Thymus (tissue), 11 donors: ENCODE data around the gene RIOK2. TPM values are rescaled to one million over a fixed set of nuclear protein-coding genes. Genes with fewer than 3 reads are reported as not detected.
"Not testable (repeated sequence)": the region's sequence is repeated elsewhere in the genome, so short reads cannot be mapped to it uniquely, and the experiment has no call there.

ENCODE experiments used
- DNase-seq, 9 donors: peaks; one replicate each; pipeline ENCODE4 v3.0.0-alpha.2; 2013; ENCODE audit warnings: low spot score in 9 of 9, low read depth in 6 of 9, missing footprints in 1 of 9
- H3K27ac ChIP-seq, 2 donors: one replicate each; pipeline ENCODE4 v1.5.1; 2013; ENCODE audit warnings: control low read depth in 1 of 2, low read depth in 1 of 2, low read length in 1 of 2, mild to moderate bottlenecking in 1 of 2, moderate library complexity in 1 of 2
- H3K27me3 ChIP-seq, 2 donors: one replicate each; pipeline ENCODE4 v1.5.1; 2013; ENCODE audit warnings: low read length in 1 of 2; ENCODE audit not compliant: control insufficient read depth in 2 of 2, insufficient read depth in 1 of 2
- H3K36me3 ChIP-seq, 2 donors: one replicate each; pipeline ENCODE4 v1.5.1; 2013; ENCODE audit warnings: low read length in 1 of 2, mild to moderate bottlenecking in 1 of 2, moderate library complexity in 1 of 2; ENCODE audit not compliant: control insufficient read depth in 2 of 2, insufficient read depth in 2 of 2
- H3K4me1 ChIP-seq, 2 donors: one replicate each; pipeline ENCODE4 v1.5.1; 2013; ENCODE audit warnings: low read length in 2 of 2; ENCODE audit not compliant: control insufficient read depth in 2 of 2, insufficient read depth in 2 of 2
- H3K4me3 ChIP-seq, 2 donors: one replicate each; pipeline ENCODE4 v1.5.1; 2013; ENCODE audit warnings: low read length in 2 of 2, control low read depth in 1 of 2, mild to moderate bottlenecking in 1 of 2
- H3K9me3 ChIP-seq, 2 donors: one replicate each; pipeline ENCODE4 v1.5.1; 2013; ENCODE audit warnings: low read length in 1 of 2, mild to moderate bottlenecking in 1 of 2; ENCODE audit not compliant: control insufficient read depth in 2 of 2, insufficient read depth in 1 of 2
- WGBS: extraction: QIAGEN DNeasy Blood & Tissue Kit; methylation state at CpG from one replicate; pipeline ENCODE4 v1.1.7; 2013; 5-methylcytosine and 5-hydroxymethylcytosine counted together
- polyA plus RNA-seq: library from polyadenylated mRNA; stranded (reverse); fragments of 200-250 nt; gene quantifications from one replicate; pipeline ENCODE4 v1.2.3, GENCODE V29; 2013
- total RNA-seq: library from RNA; stranded (reverse); fragments of 120-200 nt; gene quantifications from one replicate; pipeline ENCODE4 v1.2.4, GENCODE V29; 2013
- donor health status: healthy.

The RIOK2 gene
- total and polyA plus RNA-seq, 2 donors: 15.9 to 39.4 TPM

DNA sequence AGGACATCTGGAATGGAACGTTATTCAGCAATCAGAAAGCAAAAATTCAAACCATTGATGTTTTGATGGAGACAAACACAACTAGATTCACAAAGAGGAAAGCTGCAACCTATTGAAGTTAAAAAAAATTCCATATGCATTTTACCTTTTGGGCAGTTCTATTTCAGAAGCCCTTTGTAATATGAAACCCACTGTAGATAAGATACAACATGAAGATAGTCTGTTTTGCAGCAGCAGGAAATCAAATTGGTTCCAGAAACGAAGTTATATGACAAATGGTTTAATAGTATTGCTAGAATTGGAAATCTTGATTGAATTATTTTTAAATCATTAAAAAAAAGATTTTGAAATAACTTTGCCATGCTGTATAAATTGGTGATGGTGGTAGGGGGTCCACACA, 41.5 kb downstream of the RIOK2 start:
- WGBS: 84% methylated on average over 2 of the region's 2 CpGs
- no peak overlapping the region for H3K4me3 ChIP-seq
- H3K27me3 ChIP-seq: no peaks in the 10 kb centered on the region
- H3K36me3 ChIP-seq: no peaks in the 10 kb centered on the region
- no peaks in the 10 kb centered on the region for H3K9me3 ChIP-seq
- H3K4me1 ChIP-seq: no peaks in the 10 kb centered on the region
- no peak for DNase-seq
- H3K27ac ChIP-seq: no peak overlapping the region

DNA sequence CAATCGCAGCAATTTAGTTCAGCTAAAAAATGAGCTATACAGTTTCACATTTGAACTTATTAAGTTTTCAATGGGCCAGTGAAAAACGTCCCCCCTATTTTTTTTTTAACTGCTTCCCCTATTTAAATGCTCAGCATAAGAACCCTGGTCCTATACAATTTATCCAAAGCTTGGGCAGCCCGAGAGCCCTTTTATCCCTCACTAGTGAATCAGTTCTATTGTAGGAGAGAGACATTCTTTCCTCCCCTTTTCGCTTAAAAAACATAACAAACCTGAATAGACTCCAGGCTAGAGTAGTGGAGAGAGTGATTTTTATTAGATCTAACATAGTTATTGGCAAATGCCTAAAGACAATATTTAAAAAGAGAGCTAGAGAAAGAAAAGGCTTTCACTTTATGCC, 42.0 kb downstream of the RIOK2 start:
- no peak for DNase-seq
- H3K36me3 ChIP-seq: no peaks in the 10 kb centered on the region
- H3K27ac ChIP-seq: no peak overlapping the region
- H3K4me3 ChIP-seq: no peak overlapping the region
- H3K4me1 ChIP-seq: no peaks in the 10 kb centered on the region
- WGBS: 71% methylated on average over 4 of the region's 4 CpGs
- H3K27me3 ChIP-seq: no peaks in the 10 kb centered on the region
- H3K9me3 ChIP-seq: no peaks in the 10 kb centered on the region

DNA sequence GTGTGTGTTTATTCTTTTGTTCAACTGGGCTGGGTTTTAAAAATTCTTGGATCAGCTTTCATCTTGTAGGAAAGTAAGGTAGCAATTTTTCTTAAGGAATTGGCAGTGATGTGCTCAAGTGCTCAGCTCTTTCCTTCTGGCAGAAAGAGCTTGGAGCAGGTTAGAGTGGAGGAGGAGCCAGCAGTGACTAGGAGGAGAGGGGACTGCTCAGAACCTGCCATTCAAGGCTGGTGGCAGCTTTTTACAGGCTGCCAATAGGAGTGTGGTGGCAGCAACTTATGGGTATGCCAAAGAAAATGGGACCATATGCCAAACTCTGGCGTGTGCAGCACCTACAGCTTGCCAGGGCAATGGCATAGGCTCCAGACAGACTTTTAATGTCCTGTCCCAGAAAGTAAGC, 42.8 kb downstream of the RIOK2 start:
- not testable (repeated sequence) for H3K36me3 ChIP-seq, DNase-seq
- 92% methylated on average over 1 of the region's 1 CpG for WGBS

DNA sequence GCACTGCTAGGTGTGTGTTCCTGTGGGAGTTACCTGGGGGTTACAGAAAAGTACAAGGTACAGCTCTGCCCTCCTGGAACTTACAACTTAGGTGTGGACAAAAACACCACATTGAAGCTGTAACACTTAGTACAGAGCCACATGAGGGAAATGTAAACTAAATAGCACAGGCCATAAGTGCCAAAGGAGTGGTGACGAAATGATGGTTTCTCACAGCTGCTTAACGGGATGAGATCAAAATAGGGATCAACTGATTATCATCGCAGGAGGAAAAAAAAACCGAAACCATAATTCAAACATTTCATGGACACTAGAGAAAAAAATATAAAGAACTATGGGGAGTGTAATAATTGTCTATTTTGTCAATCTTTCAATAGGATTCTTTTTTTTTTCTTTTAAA, 46.6 kb downstream of the RIOK2 start:
- H3K4me1 ChIP-seq: peaks cover 0 to 2% of the 10 kb centered on the region in 2 donors
- H3K36me3 ChIP-seq: no peaks in the 10 kb centered on the region
- H3K4me3 ChIP-seq: no peak overlapping the region
- WGBS: 98% methylated on average over 4 of the region's 4 CpGs
- H3K9me3 ChIP-seq: no peaks in the 10 kb centered on the region
- no peak for DNase-seq
- H3K27me3 ChIP-seq: no peaks in the 10 kb centered on the region
- no peak overlapping the region for H3K27ac ChIP-seq

More for the DNA sequence above, 42.8 kb downstream of the RIOK2 start:
- not testable (repeated sequence) for H3K4me1 ChIP-seq, H3K4me3 ChIP-seq, H3K27ac ChIP-seq, H3K9me3 ChIP-seq, H3K27me3 ChIP-seq

DNA sequence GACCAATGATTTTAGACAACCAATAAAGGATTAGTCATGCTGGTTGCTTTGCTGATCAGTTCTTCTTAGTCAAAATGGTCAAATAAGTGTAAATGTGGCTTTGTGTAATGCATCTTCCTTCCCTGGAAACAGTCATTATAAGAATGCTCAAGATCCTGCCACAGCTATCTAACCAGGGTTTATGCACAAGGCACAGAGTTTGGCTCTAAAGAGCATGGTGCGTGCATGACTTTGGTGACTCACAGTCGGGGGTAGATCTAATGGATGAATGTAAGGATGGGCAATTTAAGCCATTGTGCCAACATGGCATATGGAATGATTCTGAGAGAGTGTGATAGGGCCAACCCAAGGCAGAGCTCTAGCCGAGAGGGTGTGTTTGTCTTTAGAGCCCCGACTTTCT, 47.2 kb downstream of the RIOK2 start:
- Histone ChIP-seq H3K4me1 (peaks cover 0 to 2% of the 10 kb centered on the region in 2 donors), H3K4me3 (no peak overlapping the region), H3K9me3 (no peaks in the 10 kb centered on the region), H3K36me3 (no peaks in the 10 kb centered on the region), H3K27me3 (no peaks in the 10 kb centered on the region), H3K27ac (no peak overlapping the region)
- DNase-seq: no peak
- WGBS: 96% methylated on average over 4 of the region's 4 CpGs

DNA sequence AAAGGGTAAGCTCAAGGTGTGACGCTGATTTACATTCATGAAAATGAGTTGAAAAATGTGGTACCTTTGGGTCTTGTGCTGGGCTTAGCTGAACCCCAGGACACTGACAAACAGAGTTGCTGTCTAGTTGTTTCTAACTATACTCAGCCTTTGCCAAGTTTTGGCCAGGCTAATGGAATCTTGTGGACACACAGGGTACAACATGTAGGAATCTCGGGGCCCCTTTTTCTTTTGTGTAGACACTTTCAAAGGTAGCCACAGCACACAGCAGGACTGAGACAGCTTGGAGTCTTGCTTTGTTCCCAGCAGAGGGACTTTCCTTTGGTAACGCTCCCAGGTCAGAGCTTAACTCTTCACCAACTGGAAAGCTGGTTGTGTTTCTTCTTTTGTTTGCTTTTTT, 48.4 kb downstream of the RIOK2 start:
- WGBS: 94% methylated on average over 3 of the region's 3 CpGs
- H3K36me3 ChIP-seq: no peaks in the 10 kb centered on the region
- no peak overlapping the region for H3K27ac ChIP-seq
- no peaks in the 10 kb centered on the region for H3K27me3 ChIP-seq
- H3K9me3 ChIP-seq: no peaks in the 10 kb centered on the region
- H3K4me3 ChIP-seq: no peak overlapping the region
- peaks cover 0 to 2% of the 10 kb centered on the region in 2 donors for H3K4me1 ChIP-seq
- DNase-seq: no peak

DNA sequence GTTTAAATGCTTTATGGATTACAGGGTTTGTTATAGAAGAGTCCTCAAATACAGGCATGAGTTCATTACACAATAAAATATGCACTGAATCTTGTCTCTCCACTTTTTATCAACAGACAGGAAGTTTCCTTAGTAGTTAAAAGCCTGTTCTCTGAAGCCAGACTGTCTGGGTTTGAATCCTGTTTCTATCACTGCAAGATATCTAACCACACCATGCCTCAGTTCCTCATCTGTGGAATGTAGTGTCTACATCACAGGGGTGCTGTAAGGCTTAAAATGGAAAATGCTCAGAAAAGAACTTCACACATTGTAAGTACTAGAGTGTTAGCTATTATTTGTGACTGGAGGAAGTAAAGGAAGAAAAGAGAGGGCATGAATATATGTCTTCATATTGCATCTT, 49.9 kb downstream of the RIOK2 start:
- H3K4me3 ChIP-seq: no peak overlapping the region
- H3K9me3 ChIP-seq: no peaks in the 10 kb centered on the region
- no peaks in the 10 kb centered on the region for H3K27me3 ChIP-seq
- H3K36me3 ChIP-seq: no peaks in the 10 kb centered on the region
- peaks cover 0 to 2% of the 10 kb centered on the region in 2 donors for H3K4me1 ChIP-seq
- no peak overlapping the region for H3K27ac ChIP-seq
- peak in 1 of 9 donors; percentile 31 for DNase-seq

DNA sequence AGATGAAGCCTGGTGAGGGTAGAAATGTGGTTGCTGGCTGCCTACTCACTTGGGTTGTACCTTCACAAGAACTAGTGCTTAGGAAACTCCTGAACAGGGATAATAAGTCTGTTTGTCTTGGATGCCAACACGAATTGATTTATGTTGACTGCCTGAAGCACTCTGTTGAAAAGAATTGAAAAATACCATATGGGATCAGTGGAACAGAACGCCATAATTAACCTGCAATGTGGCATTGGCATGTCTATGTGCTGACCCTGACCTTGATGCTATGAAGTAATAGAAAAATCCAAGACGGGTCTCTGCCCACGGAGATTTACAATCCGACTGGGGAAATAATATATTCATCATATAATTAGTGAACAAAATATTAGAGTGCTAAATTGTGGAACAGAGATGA, 51.1 kb downstream of the RIOK2 start:
- 78% methylated on average over 5 of the region's 5 CpGs for WGBS
- peaks cover 0 to 2% of the 10 kb centered on the region in 2 donors for H3K4me1 ChIP-seq
- H3K27ac ChIP-seq: no peak overlapping the region
- no peak overlapping the region for H3K4me3 ChIP-seq
- H3K27me3 ChIP-seq: no peaks in the 10 kb centered on the region
- DNase-seq: no peak
- H3K9me3 ChIP-seq: no peaks in the 10 kb centered on the region
- no peaks in the 10 kb centered on the region for H3K36me3 ChIP-seq

DNA sequence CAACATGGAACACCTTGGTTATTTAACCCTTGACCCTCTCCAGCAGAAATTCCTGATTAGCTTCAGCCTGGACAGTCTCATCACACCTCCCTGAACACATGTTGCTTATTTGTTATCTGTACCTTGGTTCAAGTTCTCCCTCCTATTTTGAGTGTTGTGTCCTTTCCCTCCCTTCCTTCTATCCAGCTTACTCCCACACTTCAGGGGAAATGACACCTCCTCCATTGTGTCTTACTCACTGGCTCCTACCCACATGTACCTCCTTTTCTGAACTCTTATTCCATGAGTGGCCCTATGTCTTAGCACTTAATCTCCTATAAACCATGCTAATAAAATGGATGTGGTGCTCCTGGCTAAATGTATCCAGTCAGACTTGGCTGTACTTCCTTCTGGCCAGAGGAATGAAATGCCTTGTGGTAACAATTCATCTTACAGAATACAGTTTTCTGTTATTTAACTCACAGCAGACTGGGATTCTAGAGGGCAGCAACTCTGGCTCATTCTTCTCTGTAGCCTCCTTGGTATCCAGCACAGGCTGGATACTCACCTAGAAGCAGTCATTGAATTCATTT, 51.8 kb downstream of the RIOK2 start:
- Histone ChIP-seq H3K27ac (no peak overlapping the region), H3K36me3 (no peaks in the 10 kb centered on the region), H3K4me3 (no peak overlapping the region), H3K9me3 (no peaks in the 10 kb centered on the region), H3K4me1 (peaks cover 0 to 2% of the 10 kb centered on the region in 2 donors), H3K27me3 (no peaks in the 10 kb centered on the region)
- no peak for DNase-seq

DNA sequence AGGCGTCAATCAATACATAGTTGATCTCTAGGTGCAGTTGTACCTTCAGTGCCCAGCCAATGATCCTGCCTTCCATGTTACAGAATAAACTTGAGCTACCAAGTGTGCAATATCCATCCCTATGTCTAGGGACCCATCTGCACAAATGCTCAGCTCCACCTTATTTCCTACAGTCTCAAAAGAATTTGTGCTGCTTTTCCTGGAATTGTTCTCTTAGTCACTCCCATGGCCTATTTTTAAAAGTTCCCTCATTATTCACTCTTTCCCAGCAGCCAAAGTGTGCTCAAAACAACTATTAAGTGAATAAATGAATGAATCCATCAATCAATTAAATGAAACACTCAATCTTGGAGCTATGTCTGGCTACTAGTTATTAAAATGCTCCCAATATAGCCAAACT, 55.3 kb downstream of the RIOK2 start:
- Histone ChIP-seq H3K27ac (no peak overlapping the region), H3K4me3 (no peak overlapping the region), H3K9me3 (no peaks in the 10 kb centered on the region), H3K36me3 (no peaks in the 10 kb centered on the region), H3K27me3 (no peaks in the 10 kb centered on the region), H3K4me1 (peaks cover 0 to 2% of the 10 kb centered on the region in 2 donors)
- WGBS: 100% methylated on average over 1 of the region's 1 CpG
- DNase-seq: no peak
